ENCODE measurements around the gene MAPKAP1. TPM values are rescaled to one million over a fixed set of nuclear protein-coding genes. Genes with fewer than 3 reads are reported as not detected.

Gene MAPKAP1
- total RNA-seq, 4 donors from 2014 or later: 46.7 to 63.0 (median 57.9) TPM

DNA sequence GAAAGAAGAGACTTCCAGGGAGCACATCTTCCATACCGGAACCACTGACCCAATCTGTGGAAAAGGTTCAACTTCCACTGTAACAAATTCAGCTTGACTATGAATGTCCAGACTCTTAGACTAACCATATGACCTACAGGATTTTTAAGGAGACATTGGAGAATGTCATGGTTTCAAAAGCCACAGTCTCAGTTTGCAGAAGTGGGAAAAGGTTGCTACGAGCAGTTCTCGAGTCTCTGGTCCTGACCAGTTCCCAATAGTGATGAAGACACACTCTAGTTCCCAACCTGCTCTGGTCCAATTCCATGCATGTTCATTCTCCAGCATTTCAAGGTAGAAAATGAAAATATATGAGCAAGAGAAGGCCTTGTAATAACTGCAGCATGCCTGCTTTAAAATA, 158.0 kb downstream of the MAPKAP1 start:
- no peak overlapping the region for H3K4me3 ChIP-seq (ENCODE audit: low read depth, poor library complexity, severe bottlenecking)
- intact Hi-C loops (cut with DNase I; ENCODE audit: low total_unique reads): no loop called here
- DNase-seq (ENCODE audit: low spot score in 2 of 2): no peak
- TF ChIP-seq, protein P1, sequence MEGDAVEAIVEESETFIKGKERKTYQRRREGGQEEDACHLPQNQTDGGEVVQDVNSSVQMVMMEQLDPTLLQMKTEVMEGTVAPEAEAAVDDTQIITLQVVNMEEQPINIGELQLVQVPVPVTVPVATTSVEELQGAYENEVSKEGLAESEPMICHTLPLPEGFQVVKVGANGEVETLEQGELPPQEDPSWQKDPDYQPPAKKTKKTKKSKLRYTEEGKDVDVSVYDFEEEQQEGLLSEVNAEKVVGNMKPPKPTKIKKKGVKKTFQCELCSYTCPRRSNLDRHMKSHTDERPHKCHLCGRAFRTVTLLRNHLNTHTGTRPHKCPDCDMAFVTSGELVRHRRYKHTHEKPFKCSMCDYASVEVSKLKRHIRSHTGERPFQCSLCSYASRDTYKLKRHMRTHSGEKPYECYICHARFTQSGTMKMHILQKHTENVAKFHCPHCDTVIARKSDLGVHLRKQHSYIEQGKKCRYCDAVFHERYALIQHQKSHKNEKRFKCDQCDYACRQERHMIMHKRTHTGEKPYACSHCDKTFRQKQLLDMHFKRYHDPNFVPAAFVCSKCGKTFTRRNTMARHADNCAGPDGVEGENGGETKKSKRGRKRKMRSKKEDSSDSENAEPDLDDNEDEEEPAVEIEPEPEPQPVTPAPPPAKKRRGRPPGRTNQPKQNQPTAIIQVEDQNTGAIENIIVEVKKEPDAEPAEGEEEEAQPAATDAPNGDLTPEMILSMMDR (IDR thresholded peaks at IDR 0.05): no peak
- TF ChIP-seq POLR2A (IDR thresholded peaks at IDR 0.05): no peak
- 62 to 69% methylated on average over 3 of the region's 3 CpGs for WGBS, 2 donors

DNA sequence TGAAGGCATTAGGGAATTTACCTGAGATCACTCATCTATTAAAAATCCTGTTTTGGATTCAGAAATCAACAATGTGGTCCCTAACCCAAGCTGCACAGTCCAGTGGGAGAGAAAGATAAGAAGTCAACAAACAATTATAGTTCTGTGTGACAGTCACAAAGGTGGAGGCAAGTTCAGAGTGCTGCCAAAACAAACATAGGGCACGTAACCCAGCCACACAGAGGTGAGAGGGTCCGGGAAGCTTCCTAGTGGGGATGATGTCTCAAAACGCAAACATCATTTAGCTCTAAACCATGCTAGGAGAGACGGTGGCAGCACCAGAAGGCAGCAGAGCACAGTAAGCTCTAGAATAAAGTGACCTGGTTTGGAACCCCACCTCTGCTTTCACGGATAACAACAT, 158.9 kb downstream of the MAPKAP1 start:
- TF ChIP-seq POLR2A (IDR thresholded peaks at IDR 0.05): no peak
- TF ChIP-seq, protein P1 (IDR thresholded peaks at IDR 0.05): no peak
- WGBS, 2 donors: 82 to 91% methylated on average over 5 of the region's 5 CpGs
- no peak overlapping the region for H3K4me3 ChIP-seq (ENCODE audit: low read depth, poor library complexity, severe bottlenecking)
- intact Hi-C loops (cut with DNase I; ENCODE audit: low total_unique reads): no loop called here
- DNase-seq (ENCODE audit: low spot score in 2 of 2): no peak

DNA sequence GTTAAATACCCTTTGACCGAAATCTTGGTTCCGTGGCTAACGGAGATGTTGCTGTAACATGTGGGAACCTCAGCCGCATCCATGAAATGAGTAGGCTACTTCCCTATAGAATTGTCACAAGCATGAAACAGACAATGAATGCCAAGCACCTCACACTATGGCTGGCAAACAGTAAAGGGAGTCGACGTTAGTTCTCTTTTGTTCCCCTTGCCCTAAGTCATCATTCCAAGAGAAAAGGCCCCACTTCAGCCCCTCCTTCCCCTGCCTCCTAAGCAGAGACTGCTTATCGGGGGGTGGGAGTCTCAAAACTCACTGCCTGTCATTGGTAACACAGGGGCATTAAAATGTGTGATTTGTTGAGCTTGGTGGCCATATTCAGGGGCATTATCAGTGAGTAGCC, 159.6 kb downstream of the MAPKAP1 start:
- TF ChIP-seq POLR2A (IDR thresholded peaks at IDR 0.05): no peak
- TF ChIP-seq, protein P1 (IDR thresholded peaks at IDR 0.05): no peak
- WGBS, 2 donors: 88 to 93% methylated on average over 7 of the region's 7 CpGs
- intact Hi-C loops (cut with DNase I; ENCODE audit: low total_unique reads): no loop called here
- H3K4me3 ChIP-seq (ENCODE audit: low read depth, poor library complexity, severe bottlenecking): no peak overlapping the region
- no peak for DNase-seq (ENCODE audit: low spot score in 2 of 2)

DNA sequence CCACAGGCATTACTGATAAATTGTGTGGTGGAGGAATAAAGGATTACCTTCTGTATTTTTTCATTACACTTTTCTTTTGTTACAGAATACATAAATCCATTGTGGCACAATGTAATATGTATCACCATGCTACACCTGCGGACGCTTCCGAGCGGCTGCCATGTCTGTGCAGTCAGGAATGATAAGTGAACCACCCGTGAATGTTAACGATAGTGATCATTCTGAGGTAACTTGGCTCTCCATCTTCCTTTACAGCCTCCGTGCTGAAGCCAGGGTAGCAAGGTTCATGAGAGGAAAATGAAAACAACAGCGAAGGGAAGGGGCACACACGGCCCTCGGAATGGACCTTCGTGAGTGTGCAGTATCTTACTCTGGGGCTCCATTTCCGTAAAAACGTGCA, 161.2 kb downstream of the MAPKAP1 start:
- TF ChIP-seq POLR2A (IDR thresholded peaks at IDR 0.05): no peak
- TF ChIP-seq, protein P1 (IDR thresholded peaks at IDR 0.05): no peak
- WGBS, 2 donors: 95 to 96% methylated on average over 13 of the region's 13 CpGs

DNA sequence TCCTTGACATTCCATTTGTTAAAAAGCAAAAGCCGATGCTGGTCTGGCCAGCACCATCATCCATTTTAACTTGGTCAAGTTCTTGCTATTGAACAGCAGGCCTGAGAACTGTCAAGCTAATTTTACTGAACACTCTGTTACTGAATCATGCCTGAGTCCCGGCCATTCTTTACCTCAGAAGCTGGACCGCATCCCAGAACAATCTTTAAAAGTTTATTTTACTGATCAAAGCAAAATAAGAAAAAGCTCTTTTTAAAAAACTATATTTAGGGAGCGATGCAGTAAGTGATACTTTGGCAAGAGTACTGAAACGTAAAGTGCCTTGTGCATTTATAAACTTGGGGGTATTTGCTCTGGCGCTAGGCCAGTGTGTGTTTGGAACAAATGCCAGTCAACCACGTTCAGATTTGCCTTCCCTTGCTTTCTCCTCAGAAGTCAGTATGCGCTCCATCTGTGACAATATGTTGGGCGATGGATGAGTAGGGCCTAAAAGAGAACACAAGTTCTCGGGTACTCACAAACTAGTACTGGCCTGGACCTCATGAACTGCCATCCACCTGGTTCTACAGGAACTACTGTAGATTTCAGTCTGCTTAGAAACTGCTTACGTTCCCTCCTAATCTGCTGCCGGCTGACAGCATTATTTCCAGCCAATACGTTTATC, 161.9 kb downstream of the MAPKAP1 start:
- intact Hi-C loops (cut with DNase I; ENCODE audit: low total_unique reads): no loop called here
- no peak overlapping the region for H3K4me3 ChIP-seq (ENCODE audit: low read depth, poor library complexity, severe bottlenecking)
- 50 to 56% methylated on average over 13 of the region's 13 CpGs for WGBS, 2 donors
- TF ChIP-seq, protein P1 (IDR thresholded peaks at IDR 0.05): no peak
- no peak for TF ChIP-seq POLR2A (IDR thresholded peaks at IDR 0.05)
- DNase-seq (ENCODE audit: low spot score in 2 of 2): no peak

More for the DNA sequence above, 161.2 kb downstream of the MAPKAP1 start:
- intact Hi-C loops (cut with DNase I; ENCODE audit: low total_unique reads): no loop called here
- DNase-seq (ENCODE audit: low spot score in 2 of 2): no peak
- H3K4me3 ChIP-seq (ENCODE audit: low read depth, poor library complexity, severe bottlenecking): no peak overlapping the region

DNA sequence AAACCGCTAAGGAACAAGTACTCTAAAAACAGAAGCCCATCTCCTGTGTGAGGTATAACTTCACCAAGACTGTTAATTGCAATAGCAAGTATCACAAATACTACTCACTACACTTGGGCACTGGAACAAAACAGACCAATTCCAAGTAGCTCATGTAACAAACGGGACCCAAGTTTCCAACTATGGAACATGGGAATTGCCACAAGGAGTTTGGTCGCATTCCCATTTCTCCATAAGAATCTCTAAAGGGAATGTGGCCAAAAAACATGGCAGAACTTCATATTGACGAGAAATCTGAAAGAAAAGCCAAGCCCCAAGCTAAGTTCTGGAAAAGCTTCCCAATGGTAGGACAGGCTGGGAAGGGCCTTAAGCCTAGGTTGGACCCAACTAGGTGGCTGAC, 162.5 kb downstream of the MAPKAP1 start:
- no peak for DNase-seq (ENCODE audit: low spot score in 2 of 2)
- intact Hi-C loops (cut with DNase I; ENCODE audit: low total_unique reads): no loop called here
- H3K4me3 ChIP-seq (ENCODE audit: low read depth, poor library complexity, severe bottlenecking): no peak overlapping the region
- no peak for TF ChIP-seq POLR2A (IDR thresholded peaks at IDR 0.05)
- TF ChIP-seq, protein P1 (IDR thresholded peaks at IDR 0.05): no peak
- 77 to 83% methylated on average over 4 of the region's 4 CpGs for WGBS, 2 donors
